GM10248 (cell line): ENCODE data around the gene KCNT1.

ENCODE experiments used
- CTCF ChIA-PET: fragments of 300-600 bp; sonication (Branson Sonifier 250); formaldehyde crosslinking; extraction: SDS; loops from one replicate; lab custom pipeline; 2021; ENCODE audit warnings: antibody characterized with exemption; lab: Yijun Ruan, JAX
- POLR2A ChIA-PET: fragments of 350-650 bp; sonication (Branson Sonifier 250); formaldehyde crosslinking; extraction: SDS; loops from one replicate; lab custom pipeline; 2020; ENCODE audit warnings: antibody characterized with exemption; lab: Yijun Ruan, JAX
- DNase-seq: peaks from one replicate; pipeline ENCODE4 v3.0.0; 2012; ENCODE audit errors: extremely low spot score
- CTCF ChIP-seq: IDR thresholded peaks from 2 replicates; pipeline ENCODE4 v1.5.1; 2012; ENCODE audit warnings: mild to moderate bottlenecking, low read depth; ENCODE audit errors: extremely low read depth, missing control alignments, control extremely low read depth

Gene KCNT1

DNA sequence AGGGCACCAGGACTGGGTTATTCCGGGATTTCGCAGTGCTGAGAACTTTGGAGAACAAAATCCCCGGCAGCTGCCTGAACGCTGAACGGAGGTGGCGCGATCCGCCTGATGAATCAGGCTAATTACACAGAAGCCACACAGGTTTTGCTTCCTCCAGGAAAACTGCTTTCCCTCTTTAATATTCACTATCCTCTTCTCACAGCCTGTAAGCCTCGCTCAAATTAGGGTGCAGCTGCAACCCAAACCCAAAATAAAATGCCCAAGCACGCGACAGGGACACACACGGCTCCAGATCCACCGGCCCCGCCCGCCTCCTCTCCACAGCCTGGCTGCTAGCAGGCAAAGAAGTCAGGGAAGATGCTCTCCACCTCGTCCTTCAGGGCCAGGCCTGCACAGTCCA, 8.7 kb upstream of the KCNT1 start:
- DNase-seq = no peak
- CTCF ChIA-PET = interaction anchor here (2.4 kb wide), 1 partner anchor 12 kb away, joined by 9 read pairs; no protein-coding TSS in a partner anchor
- no peak for TF ChIP-seq CTCF
- POLR2A ChIA-PET = no interaction called here

- CTCF ChIA-PET = interaction anchor here (0.8 to 2.4 kb wide), 2 partner anchors 9 to 11 kb away, joined by 3 to 9 read pairs; no protein-coding TSS in a partner anchor
Observed at GRCh38 chr9:135693771-135694170, 8.2 kb upstream of the KCNT1 start.

GRCh38 chr9:135694414-135694813, 7.6 kb upstream of the KCNT1 start:
- TF ChIP-seq CTCF = no peak
- ChIA-PET POLR2A (no interaction called here), CTCF (interaction anchor here (0.8 to 2.4 kb wide), 2 partner anchors 8 to 11 kb away, joined by 3 to 9 read pairs; no protein-coding TSS in a partner anchor)
- DNase-seq = no peak

More at GRCh38 chr9:135693771-135694170, 8.2 kb upstream of the KCNT1 start:
- no peak for DNase-seq
- TF ChIP-seq CTCF = no peak
- POLR2A ChIA-PET = no interaction called here

DNA sequence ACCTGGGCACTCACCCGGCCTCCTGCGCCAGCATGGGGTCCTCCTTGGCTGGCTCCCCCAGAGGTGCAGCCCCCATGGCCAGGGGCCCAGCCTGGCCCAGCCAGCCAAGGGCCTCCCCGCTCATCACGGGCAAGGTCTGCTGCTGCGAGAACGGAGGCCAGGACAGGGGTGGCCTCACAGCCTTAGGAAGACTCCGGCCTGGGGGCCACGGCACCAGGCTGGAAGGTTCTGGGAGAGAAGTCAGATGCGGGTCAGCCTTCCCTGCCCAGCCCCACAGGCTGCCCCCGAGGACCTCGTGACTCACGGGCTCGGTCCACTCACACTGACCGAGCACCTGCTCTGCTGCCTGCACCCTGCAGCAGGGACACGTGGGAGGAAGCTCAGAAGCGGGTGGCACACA, 6.9 kb upstream of the KCNT1 start:
- POLR2A ChIA-PET = no interaction called here
- no peak for TF ChIP-seq CTCF
- CTCF ChIA-PET = interaction anchor here (2.4 kb wide), 1 partner anchor 10 kb away, joined by 9 read pairs; no protein-coding TSS in a partner anchor
- DNase-seq = no peak

- CTCF ChIA-PET = no interaction called here
Observed at GRCh38 chr9:135695642-135696041, 6.3 kb upstream of the KCNT1 start.

GRCh38 chr9:135696446-135696845, 5.5 kb upstream of the KCNT1 start:
- ChIA-PET CTCF (no interaction called here), POLR2A (no interaction called here)
- TF ChIP-seq CTCF = no peak
- no peak for DNase-seq

More at GRCh38 chr9:135695642-135696041, 6.3 kb upstream of the KCNT1 start:
- POLR2A ChIA-PET = no interaction called here
- TF ChIP-seq CTCF = no peak
- no peak for DNase-seq
